ENCODE data around the gene TEX11.
A peak's percentile ranks its signal among the peaks of the same experiment; 100 is the strongest.
"Not testable (repeated sequence)": the region's sequence is repeated elsewhere in the genome, so short reads cannot be mapped to it uniquely, and the experiment has no call there.

The TEX11 gene

DNA sequence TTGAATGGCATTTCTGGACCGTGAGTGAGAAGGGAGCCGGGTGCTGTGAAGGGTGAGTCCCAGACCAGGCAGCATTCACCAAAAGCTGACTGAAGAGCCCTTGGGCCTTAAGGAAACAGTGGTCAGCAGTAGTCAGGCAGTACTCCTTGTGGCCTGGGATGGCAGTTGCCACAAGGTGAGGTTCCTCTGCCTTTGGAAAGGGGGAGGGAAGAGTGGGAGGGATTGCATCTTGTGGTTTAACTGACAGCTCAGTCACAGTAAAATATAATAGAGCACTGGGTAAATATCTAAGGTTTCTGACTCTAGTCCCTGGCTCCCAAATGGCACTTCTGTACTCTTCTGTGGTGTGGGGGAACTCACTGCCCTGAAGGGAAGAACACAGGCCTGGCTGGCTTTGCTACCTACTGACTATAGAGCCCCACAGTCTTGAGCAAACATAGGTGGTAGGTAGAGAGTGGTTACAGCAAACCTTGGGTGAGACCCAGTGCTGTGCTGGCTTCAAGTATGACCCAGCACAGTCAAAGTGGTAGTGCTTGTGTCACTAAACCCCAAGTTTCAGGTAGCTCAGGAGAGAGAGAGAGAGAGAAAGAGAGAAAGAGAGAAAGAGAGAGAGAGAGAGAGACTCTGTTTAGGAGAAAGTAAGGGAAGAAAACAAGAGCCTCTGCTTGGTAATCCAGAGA lies 154.2 kb downstream of the TEX11 start:
- DNase-seq, result no peak

DNA sequence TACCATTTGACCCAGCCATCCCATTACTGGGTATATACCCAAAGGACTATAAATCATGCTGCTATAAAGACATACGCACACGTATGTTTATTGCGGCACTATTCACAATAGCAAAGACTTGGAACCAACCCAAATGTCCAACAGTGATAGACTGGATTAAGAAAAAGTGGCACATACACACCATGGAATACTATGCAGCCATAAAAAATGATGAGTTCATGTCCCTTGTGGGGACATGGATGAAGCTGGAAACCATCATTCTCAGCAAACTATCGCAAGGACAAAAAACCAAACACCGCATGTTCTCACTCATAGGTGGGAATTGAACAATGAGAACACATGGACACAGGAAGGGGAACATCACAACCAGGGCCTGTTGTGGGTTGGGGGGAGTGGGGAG lies 174.7 kb downstream of the TEX11 start:
- DNase-seq, result not testable (repeated sequence)

DNA sequence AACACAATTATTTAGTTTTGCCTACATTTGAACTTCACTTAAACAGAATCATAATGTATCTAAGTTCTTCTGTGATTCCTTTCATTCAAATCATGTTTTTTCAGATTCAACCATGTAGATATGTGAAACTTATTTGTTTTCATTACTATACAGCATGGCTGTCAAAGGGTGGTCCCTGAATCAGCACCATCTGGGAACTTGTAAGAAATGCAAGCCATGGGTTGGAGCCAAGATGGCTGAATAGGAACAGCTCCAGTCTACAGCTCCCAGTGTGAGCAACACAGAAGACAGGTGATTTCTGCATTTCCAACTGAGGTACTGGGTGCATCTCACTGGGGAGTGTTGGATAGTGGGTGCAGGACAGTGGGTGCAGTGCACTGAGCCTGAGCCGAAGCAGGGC lies 180.6 kb downstream of the TEX11 start:
- not testable (repeated sequence) for DNase-seq

DNA sequence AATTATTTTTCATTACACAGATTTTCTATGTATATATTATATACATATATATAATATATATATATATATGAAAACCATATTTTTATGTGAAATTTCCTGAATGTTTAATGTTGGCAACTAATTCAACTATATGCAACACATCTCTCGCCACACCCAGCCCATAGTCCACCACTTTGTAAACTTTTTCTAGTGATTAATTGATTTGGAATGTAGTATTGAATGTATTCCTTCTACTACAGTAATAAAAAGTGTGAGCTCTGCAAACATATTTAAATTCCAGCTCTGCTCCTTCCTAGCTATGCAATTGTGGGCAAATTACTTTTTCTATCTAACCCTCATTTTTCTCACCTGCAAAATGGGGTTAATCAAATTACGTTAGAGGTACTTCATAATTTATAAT lies 187.8 kb downstream of the TEX11 start:
- no peak for DNase-seq

DNA sequence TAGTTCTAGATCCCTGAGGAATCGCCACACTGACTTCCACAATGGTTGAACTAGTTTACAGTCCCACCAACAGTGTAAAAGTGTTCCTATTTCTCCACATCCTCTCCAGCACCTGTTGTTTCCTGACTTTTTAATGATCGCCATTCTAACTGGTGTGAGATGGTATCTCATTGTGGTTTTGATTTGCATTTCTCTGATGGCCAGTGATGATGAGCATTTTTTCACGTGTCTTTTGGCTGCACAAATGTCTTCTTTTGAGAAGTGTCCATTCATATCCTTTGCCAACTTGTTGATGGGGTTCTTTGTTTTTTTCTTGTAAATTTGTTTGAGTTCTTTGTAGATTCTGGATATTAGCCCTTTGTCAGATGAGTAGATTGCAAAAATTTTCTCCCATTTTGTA lies 197.2 kb downstream of the TEX11 start:
- not testable (repeated sequence) for DNase-seq

DNA sequence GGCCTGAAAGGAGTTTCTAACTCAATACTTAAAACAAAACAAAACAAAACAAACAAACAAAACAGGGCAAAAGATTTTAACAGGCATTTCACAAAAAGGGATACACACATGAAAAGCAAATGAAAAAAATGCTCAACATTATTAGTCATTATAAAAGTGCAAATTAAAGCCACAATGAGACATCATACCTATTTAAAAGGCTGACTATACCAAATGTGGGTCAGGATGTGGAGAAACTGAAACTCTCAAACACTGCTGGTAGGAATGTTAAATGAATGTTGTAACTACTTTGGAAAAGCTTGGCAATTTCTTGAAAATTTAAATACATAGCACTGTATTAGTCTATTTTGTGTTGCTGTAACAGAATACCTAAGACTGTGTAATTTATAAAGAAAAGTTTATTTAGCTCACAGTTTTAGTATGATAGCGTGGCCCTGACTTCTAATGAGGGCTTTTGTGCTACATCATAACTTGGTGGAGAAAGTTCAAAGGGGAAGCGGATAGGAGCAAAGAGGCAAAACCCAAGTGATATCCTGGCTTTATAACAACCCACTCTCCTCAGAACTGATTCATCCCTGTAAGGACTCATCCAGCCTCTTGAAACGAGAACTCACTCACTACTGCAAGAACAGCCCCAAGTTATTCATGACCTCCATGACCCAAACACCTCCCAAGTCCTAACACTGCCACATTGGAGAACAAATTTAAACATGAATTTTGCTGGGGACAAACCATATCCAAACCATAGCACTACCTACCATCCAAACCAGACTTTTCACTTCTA lies 214.0 kb downstream of the TEX11 start:
- DNase-seq, result no peak

DNA sequence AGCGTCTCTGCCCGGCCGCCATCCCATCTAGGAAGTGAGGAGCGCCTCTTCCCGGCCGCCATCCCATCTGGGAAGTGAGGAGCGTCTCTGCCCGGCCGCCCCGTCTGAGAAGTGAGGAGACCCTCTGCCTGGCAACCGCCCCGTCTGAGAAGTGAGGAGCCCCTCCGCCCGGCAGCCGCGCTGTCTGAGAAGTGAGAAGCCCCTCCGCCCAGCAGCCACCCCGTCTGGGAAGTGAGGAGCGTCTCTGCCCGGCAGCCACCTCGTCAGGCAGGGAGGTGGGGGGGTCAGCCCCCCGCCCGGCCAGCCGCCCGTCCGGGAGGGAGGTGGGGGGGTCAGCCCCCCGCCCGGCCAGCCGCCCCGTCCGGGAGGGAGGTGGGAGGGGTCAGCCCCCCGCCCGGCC lies 229.1 kb downstream of the TEX11 start:
- not testable (repeated sequence) for DNase-seq

DNA sequence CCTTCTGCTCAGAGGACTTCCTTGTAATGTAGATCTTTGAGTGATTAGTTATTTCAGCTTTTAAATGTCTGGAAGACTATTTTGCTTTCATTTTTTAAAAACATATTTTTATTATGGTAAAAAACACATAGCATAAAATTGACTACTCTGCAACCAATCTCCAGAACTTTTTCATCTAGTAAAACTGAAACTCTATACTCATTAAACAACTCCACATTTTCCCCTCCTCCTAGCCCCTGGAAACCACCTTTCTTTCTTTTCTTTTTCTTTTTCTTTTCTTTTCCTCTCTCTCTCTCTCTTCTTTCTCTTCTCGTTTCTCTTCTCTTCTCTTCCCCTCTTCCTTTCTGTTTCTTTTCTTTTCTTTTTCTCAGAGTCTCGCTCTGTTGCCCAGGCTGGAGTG lies 233.2 kb downstream of the TEX11 start:
- DNase-seq, result no peak

DNA sequence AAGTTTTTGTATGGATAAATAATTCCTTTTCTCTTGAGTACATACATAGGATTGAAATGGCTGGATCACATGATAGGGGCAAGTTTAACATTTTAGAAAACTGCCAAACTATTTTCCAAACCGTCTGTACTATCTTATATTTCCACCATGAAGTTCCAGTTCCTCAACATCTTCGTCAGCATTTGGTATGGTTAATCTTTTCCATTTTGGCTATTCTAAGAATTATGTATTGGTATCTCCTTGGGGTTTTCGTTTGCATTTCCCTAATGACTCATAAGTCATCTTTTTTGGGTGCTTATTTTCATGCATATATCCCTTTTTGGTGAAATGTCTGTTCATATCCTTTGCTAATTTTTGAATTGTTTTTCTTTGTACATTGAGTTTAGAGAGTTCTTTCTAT lies 236.2 kb downstream of the TEX11 start:
- DNase-seq, result no peak

DNA sequence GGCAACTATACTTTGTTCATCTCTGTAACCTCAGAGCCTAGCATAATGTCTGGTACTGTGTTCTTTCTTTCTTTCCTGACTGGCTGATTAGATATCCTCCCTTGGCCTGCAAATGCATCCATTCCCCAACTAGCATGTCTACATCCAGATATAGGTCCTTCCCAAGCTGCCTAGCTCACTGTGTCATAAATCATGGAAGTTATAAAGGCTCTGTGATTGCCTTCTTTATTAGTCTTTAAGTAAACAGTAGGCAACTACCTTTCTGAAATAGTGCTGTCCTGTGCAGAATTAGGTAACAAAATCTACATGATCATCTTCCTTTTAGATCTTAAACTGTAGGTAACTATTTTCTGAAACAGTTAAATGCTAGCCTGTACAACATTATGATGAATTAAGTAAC lies 239.4 kb downstream of the TEX11 start:
- DNase-seq, result no peak

DNA sequence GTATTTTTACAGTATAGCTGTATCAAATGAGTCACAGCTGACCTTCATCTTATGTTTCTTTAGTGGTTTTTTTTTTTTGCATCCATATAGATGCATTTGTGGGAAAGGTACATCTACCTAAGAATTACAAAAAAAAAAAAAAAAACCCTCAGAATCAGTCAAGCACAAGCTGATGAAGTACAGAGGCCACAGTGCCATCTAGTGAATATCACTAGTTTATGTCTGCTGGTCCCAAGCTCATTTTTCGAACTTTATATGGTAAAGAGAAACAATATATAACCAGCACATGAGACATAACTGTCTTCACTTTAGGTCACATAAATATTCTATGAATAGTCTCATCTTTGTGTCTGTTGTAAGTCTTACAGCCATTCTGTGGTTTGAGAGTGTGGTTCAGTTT lies 243.8 kb downstream of the TEX11 start:
- peak in 1 of 6 experiments; percentile 3 for DNase-seq

DNA sequence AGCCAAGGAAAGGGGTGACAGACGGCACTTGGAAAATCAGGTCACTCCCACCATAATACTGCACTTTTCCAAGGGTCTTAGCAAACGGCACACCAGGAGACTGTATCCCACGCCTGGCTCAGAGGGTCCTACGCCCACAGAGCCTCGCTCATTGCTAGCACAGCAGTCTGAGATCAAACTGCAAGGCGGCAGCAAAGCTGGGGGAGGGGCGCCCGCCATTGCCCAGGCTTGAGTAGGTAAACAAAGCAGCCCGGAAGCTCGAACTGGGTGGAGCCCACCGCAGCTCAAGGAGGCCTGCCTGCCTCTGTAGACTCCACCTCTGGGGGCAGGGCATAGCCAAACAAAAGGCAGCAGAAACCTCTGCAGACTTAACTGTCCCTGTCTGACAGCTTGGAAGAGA lies 247.4 kb downstream of the TEX11 start:
- DNase-seq, result not testable (repeated sequence)

DNA sequence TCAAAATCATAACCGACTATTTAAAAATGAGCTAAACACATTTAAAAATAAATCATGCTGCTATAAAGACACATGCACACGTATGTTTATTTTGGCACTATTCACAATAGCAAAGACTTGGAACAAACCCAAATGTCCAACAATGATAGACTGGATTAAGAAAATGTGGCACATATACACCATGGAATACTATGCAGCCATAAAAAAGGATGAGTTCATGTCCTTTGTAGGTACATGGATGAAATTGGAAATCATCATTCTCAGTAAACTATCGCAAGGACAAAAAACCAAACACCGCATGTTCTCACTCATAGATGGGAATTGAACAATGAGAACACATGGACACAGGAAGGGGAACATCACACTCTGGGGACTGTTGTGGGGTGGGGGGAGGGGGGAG lies 251.0 kb downstream of the TEX11 start:
- DNase-seq, result not testable (repeated sequence)

DNA sequence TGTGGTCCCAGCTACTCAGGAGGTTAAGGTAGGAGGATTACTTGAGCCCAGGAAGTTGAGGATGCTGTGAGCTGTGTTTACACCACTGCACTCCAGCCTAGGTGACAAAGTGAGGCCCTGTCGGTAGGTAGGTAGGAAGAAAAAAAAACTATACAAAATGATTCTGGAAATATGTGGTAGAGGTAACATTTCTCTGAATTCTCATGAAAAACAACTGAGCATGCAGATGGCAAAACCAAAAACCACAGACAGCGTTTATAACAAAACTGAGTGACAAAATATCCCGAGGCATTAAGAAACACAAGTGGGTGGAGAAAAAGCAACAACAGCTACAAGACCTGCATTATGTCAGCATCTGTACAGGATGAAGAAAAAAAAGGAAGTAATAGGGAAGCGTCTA lies 252.2 kb downstream of the TEX11 start:
- DNase-seq, result no peak

DNA sequence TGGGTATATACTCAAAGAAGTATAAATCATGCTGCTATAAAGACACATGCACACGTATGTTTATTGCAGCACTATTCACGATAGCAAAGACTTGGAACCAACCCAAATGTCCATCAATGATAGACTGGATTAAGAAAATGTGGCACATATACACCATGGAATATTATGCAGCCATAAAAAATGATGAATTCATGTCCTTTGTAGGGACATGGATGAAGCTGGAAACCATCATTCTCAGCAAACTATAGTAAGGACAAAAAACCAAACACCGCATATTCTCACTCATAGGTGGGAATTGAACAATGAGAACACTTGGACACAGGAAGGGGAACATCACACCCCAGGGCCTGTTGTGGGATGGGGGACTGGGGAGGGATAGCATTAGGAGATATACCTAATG lies 260.6 kb downstream of the TEX11 start:
- not testable (repeated sequence) for DNase-seq

DNA sequence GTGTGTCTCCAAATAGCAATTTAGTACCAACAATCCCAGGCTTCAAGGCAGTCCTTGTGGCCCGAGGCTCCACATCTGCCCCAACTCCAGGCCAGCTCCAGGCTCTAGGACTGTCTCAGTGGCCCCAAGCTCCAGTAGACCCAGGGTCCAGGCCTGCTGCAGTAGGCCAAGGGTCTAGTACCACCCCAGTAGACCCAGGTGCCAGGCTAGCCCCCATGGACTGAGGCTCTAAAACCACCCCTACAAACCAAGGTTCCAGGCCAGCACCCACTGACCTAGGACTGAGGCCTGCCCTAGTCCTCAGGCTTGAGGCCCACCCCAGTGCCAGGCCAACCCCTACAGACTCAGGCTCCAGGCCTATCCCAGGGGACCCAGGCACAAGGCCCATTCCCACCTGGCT lies 272.3 kb downstream of the TEX11 start:
- no peak for DNase-seq

DNA sequence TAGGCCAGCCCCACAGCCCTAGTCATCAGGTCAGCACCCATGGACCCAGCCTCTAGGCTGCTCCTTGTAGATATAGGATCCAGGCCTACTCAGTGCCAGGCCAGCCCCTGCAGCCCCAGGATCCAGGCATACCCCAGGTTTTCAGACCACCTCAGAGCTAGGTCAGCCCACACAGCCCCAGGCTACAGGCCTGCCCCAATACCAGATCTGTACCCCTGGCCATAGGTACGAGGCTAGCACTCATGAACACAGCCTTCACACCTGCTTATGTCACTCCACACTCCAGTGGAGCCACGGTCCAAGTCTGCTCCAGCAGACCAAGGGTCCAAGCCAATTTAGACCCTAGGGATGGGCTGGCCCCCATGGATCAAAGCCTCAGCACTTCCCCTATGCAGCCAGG lies 272.8 kb downstream of the TEX11 start:
- no peak for DNase-seq

DNA sequence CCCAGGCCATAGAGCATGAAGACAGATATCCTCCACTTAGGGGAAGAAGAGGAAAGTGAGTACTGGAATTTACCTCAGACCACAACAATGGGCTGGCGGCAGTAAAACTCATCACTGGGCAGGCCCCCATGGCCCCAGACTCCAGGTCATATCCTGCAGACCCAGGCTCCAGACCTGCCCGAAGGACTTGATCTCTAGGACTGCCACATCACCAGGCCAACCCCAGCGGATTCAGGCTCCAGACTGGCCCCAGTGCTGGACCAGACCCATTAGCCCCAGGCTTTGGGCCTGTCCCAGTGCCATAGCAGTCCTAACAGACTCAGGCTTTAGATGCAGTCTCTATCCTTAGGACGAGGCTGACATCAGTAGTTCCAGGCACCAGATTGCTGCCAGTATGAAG lies 273.3 kb downstream of the TEX11 start:
- no peak for DNase-seq

DNA sequence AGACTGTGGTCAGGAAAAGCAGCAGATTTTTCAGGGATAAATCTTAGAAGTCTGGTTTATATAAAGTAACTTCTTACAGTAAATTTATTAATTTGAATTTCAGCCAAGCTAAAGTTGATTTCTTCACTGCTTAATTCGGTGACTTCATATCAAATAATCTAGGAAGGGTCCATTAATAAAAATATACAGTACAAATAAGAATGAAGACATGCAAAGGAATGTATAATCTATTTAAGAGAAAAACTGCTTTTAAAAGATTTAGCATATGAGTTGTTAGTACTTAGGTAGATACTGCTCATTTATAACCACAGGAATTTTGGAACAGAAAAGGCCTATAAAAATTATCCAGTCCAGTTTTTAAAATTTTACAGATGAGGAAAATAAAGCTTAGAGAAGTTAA lies 286.8 kb downstream of the TEX11 start:
- no peak for DNase-seq

DNA sequence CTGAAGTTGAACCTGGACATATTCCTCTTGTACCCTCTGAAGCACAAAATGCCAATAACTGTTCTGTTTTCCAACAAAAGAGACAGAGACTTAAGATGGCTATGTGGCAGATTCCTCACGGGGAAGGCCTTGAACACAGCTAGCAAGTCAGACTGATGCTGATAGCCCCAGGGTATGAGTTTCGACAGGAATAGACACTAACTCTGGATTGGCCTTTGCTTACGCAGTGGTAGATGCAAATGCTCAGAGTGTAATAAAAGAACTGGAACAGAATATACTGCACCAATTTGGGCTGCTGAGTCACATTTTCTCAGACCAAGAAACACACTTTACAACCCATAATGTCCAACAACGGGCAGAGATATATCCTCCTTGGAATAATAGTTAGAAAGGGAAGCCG lies 290.0 kb downstream of the TEX11 start:
- no peak for DNase-seq

DNA sequence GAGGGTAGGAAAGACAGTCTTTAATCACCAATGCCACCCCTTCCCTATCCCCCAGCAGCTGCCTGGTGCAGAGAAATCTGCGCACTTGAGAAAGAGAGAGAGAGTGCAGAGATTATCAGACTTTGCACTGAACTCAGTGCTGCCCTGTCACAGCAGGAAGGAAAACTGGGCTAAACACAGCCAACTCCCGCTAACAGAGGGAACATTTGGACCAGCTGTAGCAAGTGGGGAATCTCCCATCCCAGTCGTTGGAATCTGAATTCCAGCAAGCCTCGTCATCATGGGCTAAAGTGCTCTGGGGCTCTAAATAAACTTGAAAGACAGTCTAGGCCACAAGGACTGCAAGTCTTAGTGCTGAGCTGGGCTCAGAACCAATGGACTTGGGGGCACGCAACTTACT lies 295.2 kb downstream of the TEX11 start:
- DNase-seq, result no peak

DNA sequence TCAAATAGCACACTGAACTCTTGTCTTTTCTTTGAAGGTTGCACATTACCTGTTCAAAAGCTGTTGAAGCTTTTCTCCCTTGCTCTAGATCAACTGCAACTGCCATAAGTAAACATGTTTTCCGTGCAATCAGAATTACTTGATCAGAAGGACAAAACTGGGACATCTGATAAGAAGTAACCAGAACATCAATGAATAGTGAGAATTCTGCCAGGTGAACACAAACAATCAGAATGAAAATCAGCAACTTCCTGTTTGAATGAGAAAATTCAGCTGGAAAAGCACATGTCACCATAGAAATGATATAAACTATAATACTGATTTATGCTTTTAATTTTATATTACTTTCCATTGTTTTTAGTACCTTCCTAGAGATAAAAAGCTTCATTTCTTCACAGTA lies 303.2 kb downstream of the TEX11 start:
- DNase-seq, result no peak

DNA sequence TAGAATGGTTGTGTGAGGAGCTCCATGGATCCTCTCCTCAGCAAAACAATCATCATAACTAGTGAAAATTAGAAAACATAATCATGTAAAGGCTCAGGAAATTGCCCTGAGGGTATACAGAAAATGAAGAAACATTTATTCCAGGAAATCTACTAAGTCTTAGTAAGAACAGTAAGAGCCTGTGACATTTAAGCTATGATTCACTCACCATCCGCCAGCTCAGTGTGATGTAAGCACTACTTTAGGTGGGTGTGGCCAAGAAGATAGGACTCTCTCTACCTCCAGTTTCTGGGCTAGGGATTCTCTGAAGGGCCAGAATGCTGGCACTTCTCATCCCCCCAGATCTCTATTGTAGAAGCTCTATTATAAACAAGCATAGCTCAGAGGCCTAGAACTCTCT lies 316.4 kb downstream of the TEX11 start:
- DNase-seq, result no peak

DNA sequence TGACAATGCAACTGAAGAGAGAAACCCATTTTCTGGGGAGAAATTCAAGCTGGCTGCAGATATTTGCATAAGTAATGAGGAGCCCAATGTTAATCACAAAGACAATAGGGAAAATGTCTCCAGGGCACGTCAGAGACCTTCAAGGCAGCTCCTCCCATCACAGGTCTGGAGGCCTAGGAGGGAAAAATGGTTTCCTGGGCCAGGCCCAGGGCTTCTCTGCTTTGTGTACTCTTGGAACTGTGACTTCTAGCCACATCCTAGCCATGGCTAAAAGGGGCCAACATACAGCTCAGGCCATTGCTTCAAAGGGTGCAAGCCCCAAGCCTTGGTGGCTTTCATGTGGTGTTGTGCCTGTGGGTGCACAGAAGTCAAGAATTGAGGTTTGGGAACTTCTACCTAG lies 321.4 kb downstream of the TEX11 start:
- not testable (repeated sequence) for DNase-seq

DNA sequence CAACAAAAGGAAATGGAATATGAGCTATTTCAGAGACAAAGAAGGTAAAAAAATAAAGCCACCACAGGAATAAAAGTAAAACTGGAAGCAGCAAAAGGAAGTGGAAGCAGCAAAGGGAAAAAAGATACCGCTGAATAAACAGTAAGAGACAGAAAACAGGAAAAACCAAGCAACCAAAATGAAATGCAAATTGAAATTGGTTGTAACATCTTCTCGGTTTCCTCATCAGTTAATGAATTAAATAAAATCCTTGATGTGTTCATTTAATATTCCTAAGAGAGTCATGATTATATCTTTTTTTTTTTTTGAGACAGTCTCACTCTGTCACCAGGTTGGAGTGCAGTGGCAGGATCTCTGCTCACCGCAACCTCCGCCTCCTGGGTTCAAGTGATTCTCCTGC lies 331.1 kb downstream of the TEX11 start:
- no peak for DNase-seq

All from stimulated activated naive CD4-positive, alpha-beta T cell (primary cell).